Effector memory CD4-positive, alpha-beta T cell (primary cell): ENCODE results near the gene ZNF483.
"Not testable (repeated sequence)": the region's sequence is repeated elsewhere in the genome, so short reads cannot be mapped to it uniquely, and the experiment has no call there.

Experiments
- DNase-seq, 3 donors: peaks; one replicate each; pipeline ENCODE4 v3.0.0-alpha.2; 2020
- H3K27ac ChIP-seq: 2 replicates; pipeline ENCODE4 v1.7.0; 2013; ENCODE audit warnings: mild to moderate bottlenecking, low read length, moderate library complexity; ENCODE audit not compliant: insufficient read depth, poor library complexity, severe bottlenecking
- H3K27me3 ChIP-seq: replicated peaks from 2 replicates; pipeline ENCODE4 v1.7.0; 2013; ENCODE audit warnings: mild to moderate bottlenecking, low read length; ENCODE audit not compliant: insufficient read depth, control insufficient read depth, poor library complexity, severe bottlenecking
- H3K36me3 ChIP-seq: 2 replicates; pipeline ENCODE4 v1.7.0; 2013; ENCODE audit warnings: mild to moderate bottlenecking, low read length, moderate library complexity; ENCODE audit not compliant: control insufficient read depth, insufficient read depth
- H3K4me1 ChIP-seq: 2 replicates; pipeline ENCODE4 v1.7.0; 2013; ENCODE audit warnings: low read length, mild to moderate bottlenecking; ENCODE audit not compliant: control insufficient read depth, insufficient read depth, poor library complexity, severe bottlenecking
- H3K4me3 ChIP-seq: 2 replicates; pipeline ENCODE4 v1.7.0; 2013; ENCODE audit warnings: low read length, low read depth, mild to moderate bottlenecking; ENCODE audit not compliant: insufficient read depth, poor library complexity, severe bottlenecking
- H3K9me3 ChIP-seq: 2 replicates; pipeline ENCODE4 v1.7.0; 2013; ENCODE audit warnings: mild to moderate bottlenecking, low read length, moderate library complexity; ENCODE audit not compliant: control insufficient read depth

ZNF483 gene

GRCh38 chr9:111604054-111604615 is 79.2 kb downstream of the ZNF483 start:
- no peak overlapping the region for H3K4me3 ChIP-seq
- no peak for DNase-seq
- H3K36me3 ChIP-seq: no peaks in the 10 kb centered on the region

GRCh38 chr9:111605041-111605559 is 80.1 kb downstream of the ZNF483 start:
- Histone ChIP-seq H3K9me3 (no peaks in the 10 kb centered on the region), H3K4me3 (no peak overlapping the region), H3K27ac (no peak overlapping the region), H3K27me3 (no peaks in the 10 kb centered on the region), H3K4me1 (no peaks in the 10 kb centered on the region), H3K36me3 (no peaks in the 10 kb centered on the region)
- no peak for DNase-seq

More at GRCh38 chr9:111604054-111604615, 79.2 kb downstream of the ZNF483 start:
- Histone ChIP-seq H3K27ac (no peak overlapping the region), H3K9me3 (no peaks in the 10 kb centered on the region), H3K4me1 (peaks cover 6% of the 10 kb centered on the region), H3K27me3 (peaks cover 5% of the 10 kb centered on the region)

DNA sequence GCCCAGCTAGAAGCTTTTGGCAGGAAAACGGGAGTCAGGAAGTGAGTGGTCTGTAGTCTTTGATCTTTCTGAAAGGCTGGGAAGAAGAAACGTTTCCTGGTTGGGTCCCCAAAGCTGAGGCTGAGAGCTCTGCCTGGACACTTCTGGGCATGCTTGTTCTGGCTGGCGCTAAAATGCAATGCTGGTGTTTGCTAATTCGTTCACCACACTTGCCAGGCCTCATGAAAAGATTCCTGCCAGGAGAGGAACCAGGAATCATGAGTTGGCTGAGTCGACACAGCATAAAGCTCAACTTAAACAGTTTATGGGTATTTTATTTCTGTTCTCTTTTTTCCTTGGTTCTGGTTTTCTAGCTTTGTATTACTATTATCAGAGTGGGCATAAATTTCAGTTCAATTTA is 85.2 kb downstream of the ZNF483 start:
- Histone ChIP-seq H3K36me3 (no peaks in the 10 kb centered on the region), H3K27me3 (no peaks in the 10 kb centered on the region), H3K27ac (no peak overlapping the region), H3K9me3 (no peaks in the 10 kb centered on the region), H3K4me1 (no peaks in the 10 kb centered on the region), H3K4me3 (no peak overlapping the region)
- DNase-seq: no peak

- Histone ChIP-seq H3K36me3 (no peaks in the 10 kb centered on the region), H3K4me3 (no peak overlapping the region), H3K27me3 (no peaks in the 10 kb centered on the region), H3K9me3 (no peaks in the 10 kb centered on the region), H3K27ac (no peak overlapping the region), H3K4me1 (no peaks in the 10 kb centered on the region)
- no peak for DNase-seq
Observed at GRCh38 chr9:111610845-111611244, 85.9 kb downstream of the ZNF483 start.

DNA sequence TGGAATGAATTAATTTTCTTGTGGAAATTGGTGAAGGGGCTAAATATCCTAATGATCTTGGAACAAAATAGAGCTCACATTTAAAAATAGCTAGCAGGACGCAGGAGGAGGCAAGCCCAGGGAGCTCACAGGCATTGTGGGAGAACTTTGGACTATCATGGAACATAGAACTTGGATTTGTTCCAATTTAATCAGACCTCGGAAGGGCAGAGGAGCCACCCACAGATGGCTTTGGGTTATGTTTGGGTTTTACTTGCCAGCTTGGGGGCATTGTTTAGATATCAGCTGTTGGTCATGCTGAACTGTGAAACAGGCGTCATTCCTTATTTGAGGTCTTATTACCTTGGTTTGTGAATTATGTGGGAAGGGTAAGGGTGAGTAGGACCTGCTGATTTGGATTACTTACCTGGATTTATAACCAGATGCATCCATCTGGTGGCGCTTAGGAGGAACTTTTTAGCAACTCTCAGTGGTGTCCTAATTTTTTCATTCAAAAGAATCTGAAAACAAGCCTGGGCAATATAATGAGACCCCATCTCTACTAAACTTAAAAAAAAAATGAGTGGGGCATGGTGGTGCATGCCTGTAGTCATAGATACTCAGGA is 88.6 kb downstream of the ZNF483 start:
- Histone ChIP-seq H3K27ac (no peak overlapping the region), H3K4me3 (no peak overlapping the region), H3K27me3 (no peaks in the 10 kb centered on the region), H3K9me3 (no peaks in the 10 kb centered on the region), H3K36me3 (no peaks in the 10 kb centered on the region), H3K4me1 (no peaks in the 10 kb centered on the region)
- no peak for DNase-seq

GRCh38 chr9:111615928-111616327 is 90.9 kb downstream of the ZNF483 start:
- DNase-seq: no peak
- H3K36me3 ChIP-seq: no peaks in the 10 kb centered on the region
- H3K27ac ChIP-seq: no peak overlapping the region
- H3K4me3 ChIP-seq: no peak overlapping the region
- H3K4me1 ChIP-seq: no peaks in the 10 kb centered on the region
- no peaks in the 10 kb centered on the region for H3K27me3 ChIP-seq
- H3K9me3 ChIP-seq: no peaks in the 10 kb centered on the region

DNA sequence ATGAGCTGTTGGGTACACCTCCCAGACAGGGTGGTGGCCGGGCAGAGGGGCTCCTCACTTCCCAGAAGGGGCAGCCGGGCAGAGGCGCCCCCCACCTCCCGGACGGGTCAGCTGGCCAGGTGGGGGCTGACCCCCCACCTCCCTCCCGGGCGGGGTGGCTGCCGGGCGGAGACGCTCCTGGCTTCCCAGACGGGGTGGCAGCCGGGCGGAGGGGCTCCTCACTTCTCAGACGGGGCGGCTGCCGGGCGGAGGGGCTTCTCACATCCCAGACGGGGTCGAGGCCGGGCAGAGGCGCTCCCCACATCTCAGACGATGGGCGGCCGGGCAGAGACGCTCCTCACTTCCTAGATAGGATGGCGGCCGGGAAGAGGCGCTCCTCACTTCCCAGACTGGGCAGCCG is 92.4 kb downstream of the ZNF483 start:
- DNase-seq, H3K4me1 ChIP-seq, H3K9me3 ChIP-seq, H3K4me3 ChIP-seq, H3K36me3 ChIP-seq, H3K27me3 ChIP-seq, H3K27ac ChIP-seq: not testable (repeated sequence)

DNA sequence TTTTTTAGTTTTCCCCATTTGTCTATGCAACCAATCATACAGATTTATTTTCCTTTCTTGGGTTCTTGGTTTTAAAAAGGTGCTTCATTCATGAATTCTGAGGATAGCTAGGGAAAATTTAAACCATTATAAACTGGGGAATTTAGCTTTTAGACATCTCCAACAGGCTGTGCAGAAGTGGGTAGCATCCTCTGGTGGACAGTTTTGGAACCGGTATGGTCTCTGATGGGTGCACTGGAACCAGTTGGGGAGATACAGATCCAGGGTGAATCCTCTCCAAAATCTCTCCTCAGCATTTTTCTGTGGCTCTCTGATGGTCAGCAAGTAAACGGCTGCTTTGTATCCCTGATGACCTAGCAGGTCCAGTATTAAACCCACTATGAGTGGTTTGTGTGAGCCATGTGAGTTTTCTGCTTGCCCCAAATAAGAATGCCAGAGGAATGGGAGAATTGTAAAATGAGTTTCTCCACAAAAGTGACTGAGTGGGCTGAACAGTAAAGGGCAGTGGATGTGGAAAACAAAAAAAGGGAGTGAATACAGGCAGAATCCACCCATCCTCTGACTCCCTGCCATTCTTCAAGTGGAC is 97.0 kb downstream of the ZNF483 start:
- Histone ChIP-seq H3K4me1 (no peaks in the 10 kb centered on the region), H3K27me3 (no peaks in the 10 kb centered on the region), H3K9me3 (no peaks in the 10 kb centered on the region), H3K36me3 (no peaks in the 10 kb centered on the region), H3K27ac (no peak overlapping the region), H3K4me3 (no peak overlapping the region)
- DNase-seq: no peak

- Histone ChIP-seq H3K36me3 (no peaks in the 10 kb centered on the region), H3K9me3 (no peaks in the 10 kb centered on the region), H3K27ac (no peak overlapping the region), H3K4me3 (no peak overlapping the region), H3K27me3 (no peaks in the 10 kb centered on the region), H3K4me1 (no peaks in the 10 kb centered on the region)
- no peak for DNase-seq
Observed at GRCh38 chr9:111622626-111623025, 97.6 kb downstream of the ZNF483 start.
